ENCODE results near the gene CASP6.

Gene CASP6

GRCh38 chr4:109665783-109666485 lies 37.3 kb downstream of the CASP6 start:
- peak in 1 of 2 experiments; percentile 14 for DNase-seq

- DNase-seq: no peak
These were observed 40.5 kb downstream of the CASP6 start for GRCh38 chr4:109662771-109663170.

GRCh38 chr4:109662116-109662515 lies 41.1 kb downstream of the CASP6 start:
- no peak for DNase-seq

GRCh38 chr4:109658871-109659410 lies 44.3 kb downstream of the CASP6 start:
- DNase-seq: peak; percentile 5 to 15

- DNase-seq: no peak
These were observed 45.3 kb downstream of the CASP6 start for GRCh38 chr4:109657854-109658418.

GRCh38 chr4:109655396-109655795 lies 47.8 kb downstream of the CASP6 start:
- DNase-seq: no peak

- no peak for DNase-seq
These were observed 53.4 kb downstream of the CASP6 start for GRCh38 chr4:109649872-109650271.

GRCh38 chr4:109648997-109649575 lies 54.2 kb downstream of the CASP6 start:
- no peak for DNase-seq

GRCh38 chr4:109648266-109648996 lies 54.8 kb downstream of the CASP6 start:
- no peak for DNase-seq

- DNase-seq: no peak
These were observed 57.2 kb downstream of the CASP6 start for GRCh38 chr4:109645874-109646710.

- DNase-seq: no peak
These were observed 62.6 kb downstream of the CASP6 start for GRCh38 chr4:109640644-109641043.
